Activated naive CD4-positive, alpha-beta T cell (primary cell): ENCODE data around the gene EPB41L5.
"Not testable (repeated sequence)": the region's sequence is repeated elsewhere in the genome, so short reads cannot be mapped to it uniquely, and the experiment has no call there.

Experiments
- DNase-seq, 4 experiments: peaks; one replicate each; lab custom pipeline; 2025; lab: John Stamatoyannopoulos, UW

The EPB41L5 gene

GRCh38 chr2:120029672-120030640 is 17.1 kb downstream of the EPB41L5 start:
- no peak for DNase-seq

GRCh38 chr2:120032297-120032696 is 19.4 kb downstream of the EPB41L5 start:
- no peak for DNase-seq

GRCh38 chr2:120034027-120034426 is 21.1 kb downstream of the EPB41L5 start:
- DNase-seq: no peak

- DNase-seq: no peak
Measured at GRCh38 chr2:120034621-120035020, 21.7 kb downstream of the EPB41L5 start.

- no peak for DNase-seq
Measured at GRCh38 chr2:120036145-120036544, 23.3 kb downstream of the EPB41L5 start.

GRCh38 chr2:120037995-120038541 is 25.2 kb downstream of the EPB41L5 start:
- no peak for DNase-seq

- no peak for DNase-seq
Measured at GRCh38 chr2:120042359-120042758, 29.5 kb downstream of the EPB41L5 start.

- no peak for DNase-seq
Measured at GRCh38 chr2:120044336-120044735, 31.5 kb downstream of the EPB41L5 start.

- DNase-seq: not testable (repeated sequence)
Measured at GRCh38 chr2:120045775-120046174, 32.9 kb downstream of the EPB41L5 start.

- not testable (repeated sequence) for DNase-seq
Measured at GRCh38 chr2:120046252-120046651, 33.4 kb downstream of the EPB41L5 start.

GRCh38 chr2:120052597-120052996 is 39.7 kb downstream of the EPB41L5 start:
- no peak for DNase-seq

- no peak for DNase-seq
Measured at GRCh38 chr2:120053891-120054290, 41.0 kb downstream of the EPB41L5 start.

- DNase-seq: no peak
Measured at GRCh38 chr2:120059483-120059882, 46.6 kb downstream of the EPB41L5 start.

- no peak for DNase-seq
Measured at GRCh38 chr2:120060088-120060623, 47.3 kb downstream of the EPB41L5 start.

GRCh38 chr2:120064664-120065063 is 51.8 kb downstream of the EPB41L5 start:
- DNase-seq: no peak

GRCh38 chr2:120066800-120067547 is 54.1 kb downstream of the EPB41L5 start:
- no peak for DNase-seq

GRCh38 chr2:120068040-120068658 is 55.3 kb downstream of the EPB41L5 start:
- DNase-seq: not testable (repeated sequence)

GRCh38 chr2:120075545-120075944 is 62.7 kb downstream of the EPB41L5 start:
- DNase-seq: no peak

GRCh38 chr2:120077896-120078295 is 65.0 kb downstream of the EPB41L5 start:
- no peak for DNase-seq

GRCh38 chr2:120079647-120080046 is 66.8 kb downstream of the EPB41L5 start:
- no peak for DNase-seq

GRCh38 chr2:120091436-120091835 is 78.6 kb downstream of the EPB41L5 start:
- DNase-seq: no peak

- no peak for DNase-seq
Measured at GRCh38 chr2:120094795-120095194, 81.9 kb downstream of the EPB41L5 start.
